Tibial artery (tissue), 4 donors: Measurements from ENCODE around the gene RFX4.

Experiments used
- DNase-seq, 2 donors: peaks; one replicate each; pipeline ENCODE4 v3.0.0-alpha.2; 2019
- H3K27ac ChIP-seq, 2 donors: fragments of 200-600 bp; sonication (generic) in 1 of 2; 1 replicate in 1 of 2; 2 replicates in 1 of 2; pipeline ENCODE4 v1.5.1; 2018 to 2019; ENCODE audit warnings: mild to moderate bottlenecking in 1 of 2
- H3K27me3 ChIP-seq, 2 donors: fragments of 200-600 bp; sonication (generic) in 1 of 2; one replicate each; pipeline versions ENCODE4 v1.5.1 to v1.6.0; 2016 to 2019
- H3K36me3 ChIP-seq, 3 donors: fragments of 200-600 bp; sonication (generic) in 2 of 3; one replicate each; pipeline ENCODE4 v1.5.1; 2016 to 2019; ENCODE audit warnings: mild to moderate bottlenecking in 2 of 3
- H3K4me1 ChIP-seq, 4 donors: fragments of 200-600 bp; sonication (generic) in 2 of 4; 1 replicate in 3 of 4; 2 replicates in 1 of 4; pipeline ENCODE4 v1.5.1; 2016 to 2019
- H3K4me3 ChIP-seq, 2 donors: fragments of 200-600 bp; sonication (generic) in 1 of 2; 1 replicate in 1 of 2; 2 replicates in 1 of 2; pipeline ENCODE4 v1.5.1; 2018 to 2019; ENCODE audit warnings: mild to moderate bottlenecking in 2 of 2
- H3K9me3 ChIP-seq, 3 donors: fragments of 200-600 bp; sonication (generic) in 1 of 3; one replicate each; pipeline ENCODE4 v1.5.1; 2016 to 2019
- CTCF ChIP-seq, 2 experiments: fragments of 200-600 bp in 1 of 2; fragments of 450-650 bp in 1 of 2; IDR thresholded peaks; one replicate each; pipeline ENCODE4 v1.5.1; 2017 to 2019; ENCODE audit warnings: antibody characterized with exemption in 2 of 2, mild to moderate bottlenecking in 1 of 2, moderate library complexity in 1 of 2
- intact Hi-C: fragments of 100-400 bp; cut with DNase I; formaldehyde crosslinking; loops from one replicate; pipeline ENCODE4 v1.15.0; 2023; ENCODE audit warnings: low total_unique reads

The RFX4 gene

GRCh38 chr12:106764738-106765137 lies 181.9 kb downstream of the RFX4 start:
- Histone ChIP-seq H3K4me3 (no peak overlapping the region), H3K27me3 (no peaks in the 10 kb centered on the region), H3K4me1 (peaks cover 0 to 64% (median 44%) of the 10 kb centered on the region in 4 donors), H3K27ac (peak overlapping the region; percentile 31 to 39), H3K36me3 (no peaks in the 10 kb centered on the region), H3K9me3 (no peaks in the 10 kb centered on the region)
- peak in 1 of 2 donors; percentile 84 for DNase-seq
- intact Hi-C loops = no loop called here
- TF ChIP-seq CTCF (IDR thresholded peaks at IDR 0.05) = peak in 1 of 2 experiments; percentile 41

- H3K9me3 ChIP-seq = no peaks in the 10 kb centered on the region
- H3K27ac ChIP-seq = peak overlapping the region; percentile 46 to 89
- H3K4me3 ChIP-seq = no peak overlapping the region
- H3K4me1 ChIP-seq = peaks cover 0 to 57% (median 37%) of the 10 kb centered on the region in 4 donors
- H3K36me3 ChIP-seq = no peaks in the 10 kb centered on the region
- intact Hi-C loops = no loop called here
- no peaks in the 10 kb centered on the region for H3K27me3 ChIP-seq
- TF ChIP-seq CTCF (IDR thresholded peaks at IDR 0.05) = no peak
- peak; percentile 28 to 74 for DNase-seq
These were observed 183.6 kb downstream of the RFX4 start for GRCh38 chr12:106766393-106766826.

GRCh38 chr12:106767206-106767605 lies 184.4 kb downstream of the RFX4 start:
- intact Hi-C loops = no loop called here
- H3K9me3 ChIP-seq = no peaks in the 10 kb centered on the region
- no peak for DNase-seq
- TF ChIP-seq CTCF (IDR thresholded peaks at IDR 0.05) = no peak
- no peaks in the 10 kb centered on the region for H3K27me3 ChIP-seq
- peaks cover 0 to 64% (median 39%) of the 10 kb centered on the region in 4 donors for H3K4me1 ChIP-seq
- H3K4me3 ChIP-seq = no peak overlapping the region
- H3K27ac ChIP-seq = peak overlapping the region; percentile 46 to 89
- no peaks in the 10 kb centered on the region for H3K36me3 ChIP-seq

GRCh38 chr12:106767954-106768822 lies 185.4 kb downstream of the RFX4 start:
- intact Hi-C loops = no loop called here
- no peak for TF ChIP-seq CTCF (IDR thresholded peaks at IDR 0.05)
- Histone ChIP-seq H3K36me3 (no peaks in the 10 kb centered on the region), H3K9me3 (no peaks in the 10 kb centered on the region), H3K27me3 (no peaks in the 10 kb centered on the region), H3K4me1 (peaks cover 0 to 72% (median 44%) of the 10 kb centered on the region in 4 donors), H3K4me3 (no peak overlapping the region), H3K27ac (peak overlapping the region; percentile 46 to 89)
- no peak for DNase-seq

GRCh38 chr12:106769078-106769477 lies 186.3 kb downstream of the RFX4 start:
- H3K36me3 ChIP-seq = no peaks in the 10 kb centered on the region
- no peak for DNase-seq
- H3K27ac ChIP-seq = peak overlapping the region in 1 of 2 donors; percentile 89
- no peak for TF ChIP-seq CTCF (IDR thresholded peaks at IDR 0.05)
- no peak overlapping the region for H3K4me3 ChIP-seq
- peaks cover 0 to 77% (median 48%) of the 10 kb centered on the region in 4 donors for H3K4me1 ChIP-seq
- H3K9me3 ChIP-seq = no peaks in the 10 kb centered on the region
- no peaks in the 10 kb centered on the region for H3K27me3 ChIP-seq
- intact Hi-C loops = no loop called here
